A673 (cell line): ENCODE results near the gene ATXN1L.

Experiments used
- CTCF ChIP-seq: fragments of 300-800, 200-600 bp; sonication (generic); conservative IDR thresholded peaks from 2 replicates; pipeline ENCODE4 v1.5.1; 2017; ENCODE audit warnings: low read depth, mild to moderate bottlenecking, antibody characterized with exemption, low read length, moderate library complexity, mixed read lengths
- EZH2 ChIP-seq: fragments of 200-600 bp; sonication (generic); IDR thresholded peaks from 2 replicates; pipeline ENCODE4 v1.6.1; 2017; ENCODE audit warnings: borderline replicate concordance, low read depth, mild to moderate bottlenecking, mixed read lengths, antibody characterized with exemption, low read length; ENCODE audit not compliant: poor library complexity, severe bottlenecking

GRCh38 chr16:71903608-71904007 lies 57.8 kb downstream of the ATXN1L start:
- TF ChIP-seq EZH2 (no peak), CTCF (no peak)
